Panc1 (cell line): ENCODE data around the gene AMN1. TPM values are rescaled to one million over a fixed set of nuclear protein-coding genes. Genes with fewer than 3 reads are reported as not detected.

Source experiments
- ATAC-seq: fragments of 200-7000 bp; cut with Tn5 transposase; 2 replicates; pipeline ENCODE4 v1.9.1; 2020; ENCODE audit warnings: mild to moderate bottlenecking, moderate library complexity
- BruUV-seq: library from RNA; stranded (reverse); fragments of 400-500 nt; replicated peaks from 2 replicates; lab custom pipeline; 2021; lab: Mats Ljungman, UMichigan
- CTCF ChIA-PET: fragments of 300-600 bp; sonication (Branson Sonifier 250); formaldehyde crosslinking; loops from one replicate; lab custom pipeline; 2022; ENCODE audit warnings: antibody characterized with exemption; lab: Charles Lee
- POLR2A ChIA-PET: fragments of 300-600 bp; sonication (Branson Sonifier 250); formaldehyde crosslinking; loops from one replicate; lab custom pipeline; 2022; ENCODE audit warnings: antibody characterized with exemption; lab: Charles Lee
- DNase-seq: peaks from one replicate; pipeline ENCODE4 v3.0.0-alpha.2; 2010; ENCODE audit warnings: low read depth, low spot score
- H3K27ac ChIP-seq: 2 replicates; pipeline ENCODE4 v1.5.1; 2011; ENCODE audit warnings: mild to moderate bottlenecking, low read length, inconsistent platforms
- H3K27me3 ChIP-seq: fragments of 200-500 bp; sonication (Bioruptor generic); 2 replicates; pipeline ENCODE4 v1.6.0; 2014; ENCODE audit warnings: low read length, inconsistent platforms; ENCODE audit not compliant: control insufficient read depth, insufficient read depth
- H3K36me3 ChIP-seq: fragments of 200-500 bp; sonication (Bioruptor generic); 2 replicates; pipeline ENCODE4 v1.5.1; 2014; ENCODE audit warnings: inconsistent platforms, mild to moderate bottlenecking, low read length, moderate library complexity; ENCODE audit not compliant: control insufficient read depth, insufficient read depth
- H3K4me1 ChIP-seq: 2 replicates; pipeline ENCODE4 v1.5.1; 2011; ENCODE audit warnings: inconsistent platforms, mild to moderate bottlenecking, low read length, moderate library complexity; ENCODE audit not compliant: control insufficient read depth, insufficient read depth
- H3K4me3 ChIP-seq, 2 experiments: 2 replicates each; pipeline ENCODE4 v1.5.1; 2011 to 2012; ENCODE audit warnings: low read depth in 2 of 2, low read length in 2 of 2, mild to moderate bottlenecking in 2 of 2, inconsistent platforms in 1 of 2, moderate library complexity in 1 of 2
- H3K9me3 ChIP-seq: fragments of 200-500 bp; sonication (Bioruptor generic); 2 replicates; pipeline ENCODE4 v1.5.1; 2014; ENCODE audit warnings: low read depth, mild to moderate bottlenecking, inconsistent platforms, low read length, moderate library complexity; ENCODE audit not compliant: control insufficient read depth, insufficient read depth
- CTCF ChIP-seq: fragments of 450-650 bp; IDR thresholded peaks from 2 replicates; pipeline ENCODE4 v1.5.1; 2017; ENCODE audit warnings: mild to moderate bottlenecking
- POLR2AphosphoS5 ChIP-seq: IDR thresholded peaks from 2 replicates; pipeline ENCODE4 v1.6.1; 2012; ENCODE audit warnings: mild to moderate bottlenecking, low read depth, low read length, moderate library complexity
- REST ChIP-seq, 2 experiments: IDR thresholded peaks; 2 replicates each; pipeline ENCODE4 v1.6.1; 2011 to 2012; ENCODE audit warnings: low read depth in 2 of 2, control low read depth in 1 of 2, low read length in 1 of 2, mild to moderate bottlenecking in 1 of 2, moderate library complexity in 1 of 2; ENCODE audit not compliant: insufficient read depth in 1 of 2
- SIN3A ChIP-seq: IDR thresholded peaks from 2 replicates; pipeline ENCODE4 v1.6.1; 2012; ENCODE audit warnings: low read depth, mild to moderate bottlenecking, low read length, moderate library complexity, borderline replicate concordance; ENCODE audit not compliant: insufficient read depth
- TCF7L2 ChIP-seq: IDR thresholded peaks from 2 replicates; pipeline ENCODE4 v1.6.1; 2011; ENCODE audit warnings: mild to moderate bottlenecking, low read depth, low read length, inconsistent platforms
- in situ Hi-C: cut with HindIII; loops from 2 replicates; pipeline ENCODE4 v1.10.0; 2016; ENCODE audit warnings: low sequenced_read_pairs, low pct_unique_long_range_greater_than_20kb
- intact Hi-C: fragments of 100-400 bp; cut with micrococcal nuclease; formaldehyde crosslinking; loops from one replicate; pipeline ENCODE4 v1.10.0; 2022; ENCODE audit not compliant: unreplicated experiment
- total RNA-seq: library from RNA; stranded (reverse); gene quantifications from one replicate; pipeline ENCODE4 v1.2.1, GENCODE V29; 2021; ENCODE audit not compliant: unreplicated experiment

The AMN1 gene
- total RNA-seq, 1 experiment from 2014 or later = 16.4 TPM

GRCh38 chr12:31622038-31622437, 106.8 kb downstream of the AMN1 start:
- intact Hi-C loops = no loop called here
- DNase-seq = no peak
- CTCF ChIA-PET = no interaction called here

More at GRCh38 chr12:31622038-31622437, 106.8 kb downstream of the AMN1 start:
- no peaks in the 10 kb centered on the region for H3K27me3 ChIP-seq
- ATAC-seq = no peak
- TF ChIP-seq CTCF (no peak), POLR2AphosphoS5 (no peak), SIN3A (no peak), TCF7L2 (no peak), REST (IDR thresholded peaks at IDR 0.05; ENCODE audit: insufficient read depth in 1 of 2, low read depth in 2 of 2, low read length in 1 of 2) (no peak)
- POLR2A ChIA-PET = no interaction called here
- no peaks in the 10 kb centered on the region; the same call in 1 of the 2 replicates for H3K4me1 ChIP-seq
- BruUV-seq = no TSS peak
- no peak overlapping the region for H3K4me3 ChIP-seq
- no peaks in the 10 kb centered on the region for H3K9me3 ChIP-seq
- no peak overlapping the region for H3K27ac ChIP-seq
- no peaks in the 10 kb centered on the region for H3K36me3 ChIP-seq
- in situ Hi-C loops = no loop called here

Other genes starting within 250 kb of the AMN1 start
- gene DENND5B, start 137.9 kb downstream of the AMN1 start, total RNA-seq = 36.8 TPM
- gene ETFBKMT, start 69.3 kb downstream of the AMN1 start, total RNA-seq = 1.5 TPM
- 42.4 TPM for gene RESF1, start 230.4 kb upstream of the AMN1 start, total RNA-seq